ENCODE measurements around the gene NRXN3.

The NRXN3 gene

GRCh38 chr14:78319887-78320635 lies 149.9 kb downstream of the NRXN3 start:
- DNase-seq (ENCODE audit: low spot score), result no peak

DNA sequence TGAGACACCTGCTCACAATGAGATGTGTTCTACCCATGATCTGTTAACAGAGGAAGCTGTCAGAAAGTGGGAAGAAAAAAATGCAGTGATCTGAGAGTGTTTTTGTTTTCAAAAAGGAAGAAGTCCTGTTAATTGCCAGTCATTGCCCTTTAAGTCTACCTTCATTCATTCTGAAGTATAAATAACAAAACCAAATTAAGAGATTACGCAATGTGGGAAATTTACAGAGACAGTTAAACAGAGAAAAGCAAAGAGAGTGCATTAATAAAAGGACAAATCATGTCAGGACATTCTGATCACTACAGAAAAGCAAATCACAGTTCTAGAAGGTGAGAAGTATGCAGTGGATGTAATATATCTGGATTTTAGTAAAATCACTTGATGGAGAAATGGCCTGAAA lies 154.2 kb downstream of the NRXN3 start:
- no peak for DNase-seq (ENCODE audit: low spot score)

- no peak for DNase-seq (ENCODE audit: low spot score)
These were observed 155.7 kb downstream of the NRXN3 start for GRCh38 chr14:78325911-78326310.

GRCh38 chr14:78327426-78328221 lies 157.5 kb downstream of the NRXN3 start:
- peak; percentile 33 for DNase-seq (ENCODE audit: low spot score)

DNA sequence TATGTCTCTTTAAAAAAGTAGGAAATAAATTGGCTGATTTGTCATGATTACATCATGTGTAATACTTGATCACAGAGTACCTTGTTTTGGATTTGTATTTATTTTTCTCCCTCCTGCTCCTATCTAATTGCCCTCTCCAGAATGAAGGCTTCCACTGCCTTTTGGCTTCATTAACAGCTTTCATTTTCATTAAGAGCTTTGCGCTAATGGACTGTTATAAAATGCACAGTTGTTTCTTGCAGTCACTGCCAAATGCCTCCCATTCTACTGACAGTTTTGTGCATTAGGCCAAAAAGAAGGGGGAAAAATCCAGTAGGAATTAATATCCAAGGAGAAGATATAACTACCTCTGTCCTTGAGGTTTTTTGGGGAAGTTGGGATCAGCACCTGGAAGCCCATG lies 159.2 kb downstream of the NRXN3 start:
- no peak for DNase-seq (ENCODE audit: low spot score)

- no peak for DNase-seq (ENCODE audit: low spot score)
These were observed 165.4 kb downstream of the NRXN3 start for GRCh38 chr14:78335531-78335930.

- no peak for DNase-seq (ENCODE audit: low spot score)
These were observed 170.1 kb downstream of the NRXN3 start for GRCh38 chr14:78340250-78340649.

- DNase-seq (ENCODE audit: low spot score), result no peak
These were observed 171.7 kb downstream of the NRXN3 start for GRCh38 chr14:78341827-78342389.

- DNase-seq (ENCODE audit: low spot score), result no peak
These were observed 172.7 kb downstream of the NRXN3 start for GRCh38 chr14:78342879-78343278.

DNA sequence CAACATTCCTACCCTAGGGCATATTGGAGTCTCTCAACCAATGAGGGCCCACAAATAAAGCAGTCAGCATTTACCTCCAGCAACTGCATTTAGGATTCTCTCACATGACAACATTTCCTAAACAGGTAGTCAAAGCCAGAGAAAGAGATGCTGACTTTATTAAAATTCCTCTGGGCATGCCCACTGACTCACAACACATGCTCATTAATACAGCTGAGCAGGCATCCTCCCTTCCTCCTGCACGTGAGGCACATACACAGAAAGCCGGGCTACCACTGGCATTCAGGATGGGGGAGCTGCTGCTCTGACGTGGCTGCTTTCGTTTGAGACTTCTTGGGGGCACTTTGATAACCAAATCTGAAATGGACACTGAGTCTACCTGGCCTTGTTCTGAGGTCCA lies 174.1 kb downstream of the NRXN3 start:
- no peak for DNase-seq (ENCODE audit: low spot score)

DNA sequence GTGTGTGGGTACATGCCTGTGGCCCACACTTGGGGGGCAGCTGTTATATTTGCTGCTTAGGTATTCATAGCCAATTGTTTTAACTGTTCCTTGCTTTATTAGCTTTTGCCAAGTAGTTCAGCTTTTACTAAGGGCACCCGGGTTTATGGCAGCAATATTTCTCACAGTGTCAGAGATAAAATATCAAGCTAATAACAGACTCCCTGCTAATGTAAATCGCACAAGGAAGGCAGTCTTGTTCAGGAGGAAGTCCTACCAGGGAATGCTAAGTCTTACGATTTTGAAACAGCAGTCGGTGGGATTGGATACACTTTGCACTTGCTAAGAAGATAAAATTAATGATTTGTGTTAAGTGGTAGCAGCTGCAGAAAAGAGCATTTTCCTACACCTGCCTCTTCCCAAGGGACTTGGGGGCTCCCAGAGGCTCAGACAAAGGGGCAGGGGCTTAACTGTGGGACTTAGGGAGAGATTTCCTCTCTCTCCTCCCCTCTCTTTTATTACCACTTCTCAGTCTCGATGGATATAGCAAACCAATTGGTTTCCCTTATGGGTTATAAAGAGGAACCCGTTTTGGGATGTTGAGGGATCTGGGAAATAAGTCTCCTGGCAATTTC lies 175.1 kb downstream of the NRXN3 start:
- DNase-seq (ENCODE audit: low spot score), result no peak

DNA sequence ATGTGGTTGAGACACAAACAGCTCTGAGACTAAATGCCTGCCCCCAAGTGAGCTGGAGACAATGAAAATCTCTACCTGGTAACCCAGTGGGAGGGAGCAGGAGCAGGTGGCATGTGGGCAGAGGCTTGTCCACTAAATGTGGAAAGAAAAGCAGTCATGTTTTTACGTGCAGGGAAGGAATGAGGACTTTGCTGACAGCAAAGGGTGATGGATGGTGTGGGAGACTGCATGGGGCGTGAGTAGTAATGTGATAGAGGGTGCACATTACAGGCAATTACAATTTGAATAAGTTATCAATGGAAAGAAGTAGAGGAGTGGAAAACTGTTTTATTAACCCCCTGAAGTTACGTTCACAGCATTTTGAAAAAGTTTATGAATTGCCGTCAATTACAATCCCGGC lies 176.6 kb downstream of the NRXN3 start:
- DNase-seq (ENCODE audit: low spot score), result no peak

DNA sequence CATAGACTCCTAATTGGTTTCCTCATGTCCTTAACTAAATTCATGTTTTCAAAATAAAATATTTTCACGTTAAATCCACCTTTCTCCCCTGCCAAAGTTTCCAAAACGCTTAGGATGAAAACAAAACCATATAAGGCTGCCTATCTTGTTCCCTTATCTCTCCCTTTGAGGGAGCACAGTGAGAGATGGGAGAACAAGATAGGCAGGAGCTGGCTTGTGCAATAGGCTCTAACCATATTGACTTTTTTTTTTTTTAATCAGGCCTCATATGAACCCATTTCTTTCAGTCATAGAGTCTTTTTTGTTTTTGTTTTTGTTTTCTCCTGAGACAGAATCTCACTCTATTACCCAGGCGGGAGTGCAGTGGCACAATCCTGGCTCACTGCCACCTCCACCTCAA lies 184.9 kb downstream of the NRXN3 start:
- no peak for DNase-seq (ENCODE audit: low spot score)

DNA sequence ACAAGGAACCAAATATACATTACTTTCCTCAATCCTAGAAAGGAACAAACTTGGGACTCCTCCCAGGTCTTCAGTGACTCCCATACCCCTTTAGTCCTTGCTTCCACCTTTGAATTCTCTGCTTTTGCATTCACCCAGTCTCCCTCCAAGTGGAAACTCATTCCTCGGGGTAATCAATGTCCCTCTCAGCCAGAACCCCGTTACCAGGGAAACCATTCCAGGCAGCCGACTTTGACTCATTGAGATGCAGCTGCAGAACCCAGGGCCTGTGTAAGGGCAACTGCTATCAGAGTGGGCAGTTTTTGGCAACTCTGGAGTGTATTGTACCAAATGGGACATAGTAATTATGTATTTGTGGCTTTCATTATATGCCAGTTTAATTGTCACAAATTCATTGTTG lies 186.2 kb downstream of the NRXN3 start:
- peak; percentile 24 for DNase-seq (ENCODE audit: low spot score)

DNA sequence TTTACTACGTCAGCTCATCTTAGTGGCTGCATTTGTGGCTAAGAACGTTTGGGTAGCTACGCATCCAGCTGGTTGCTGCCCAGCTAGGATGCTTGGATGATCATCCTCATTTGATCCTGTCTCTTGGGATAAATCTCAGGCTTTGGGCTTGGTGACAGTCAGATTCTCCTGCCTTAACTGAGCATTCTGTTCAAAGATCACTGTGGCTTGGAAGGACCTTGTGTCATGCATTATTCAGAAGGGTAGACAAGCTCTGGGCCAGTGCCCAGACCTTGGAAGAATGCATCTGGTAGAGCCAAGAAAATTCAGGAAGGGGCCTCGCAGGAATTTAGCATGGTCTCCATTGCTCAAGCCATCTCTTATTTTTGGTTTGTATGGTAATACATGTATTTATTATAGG lies 188.4 kb downstream of the NRXN3 start:
- peak; percentile 25 for DNase-seq (ENCODE audit: low spot score)

DNA sequence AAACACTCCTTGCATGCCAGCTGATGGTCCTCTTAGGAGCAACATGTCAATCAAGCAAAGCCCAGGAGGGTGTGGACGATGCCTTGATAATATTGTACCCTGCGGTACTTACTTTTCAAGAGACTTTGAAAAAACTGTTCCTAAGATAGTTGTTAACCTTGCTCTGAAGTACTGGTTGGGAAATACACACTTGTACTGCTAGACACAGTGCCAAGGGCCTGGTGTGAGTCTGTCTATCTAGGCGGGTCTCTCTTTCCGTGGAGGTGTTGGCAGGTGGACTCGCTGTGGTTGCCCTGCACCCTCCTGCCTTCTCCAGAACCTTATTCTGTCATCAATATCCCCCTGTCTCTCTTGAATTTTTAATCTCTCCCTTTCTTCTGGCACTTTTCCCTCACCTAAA lies 189.4 kb downstream of the NRXN3 start:
- no peak for DNase-seq (ENCODE audit: low spot score)

- no peak for DNase-seq (ENCODE audit: low spot score)
These were observed 192.8 kb downstream of the NRXN3 start for GRCh38 chr14:78363008-78363407.

- no peak for DNase-seq (ENCODE audit: low spot score)
These were observed 197.2 kb downstream of the NRXN3 start for GRCh38 chr14:78367355-78367754.

DNA sequence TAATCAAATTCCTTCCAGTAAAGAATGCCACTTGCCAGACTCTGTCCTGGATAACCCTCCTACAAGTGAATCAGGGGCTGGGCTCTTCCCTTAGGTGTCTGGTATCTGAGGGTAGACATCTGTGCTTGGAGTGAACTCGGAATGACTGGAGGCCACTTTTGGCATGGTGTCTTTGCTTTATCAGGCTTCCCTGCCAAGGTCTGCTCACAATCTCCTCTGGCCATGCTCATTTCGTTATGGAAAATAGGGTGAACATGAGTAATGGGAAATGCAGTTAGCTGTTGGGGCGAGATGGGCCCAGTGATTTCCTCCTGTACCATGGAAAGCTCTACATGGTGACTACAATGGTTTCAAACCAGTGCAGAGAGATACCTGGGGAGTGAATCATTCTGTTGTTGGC lies 212.9 kb downstream of the NRXN3 start:
- no peak for DNase-seq (ENCODE audit: low spot score)

DNA sequence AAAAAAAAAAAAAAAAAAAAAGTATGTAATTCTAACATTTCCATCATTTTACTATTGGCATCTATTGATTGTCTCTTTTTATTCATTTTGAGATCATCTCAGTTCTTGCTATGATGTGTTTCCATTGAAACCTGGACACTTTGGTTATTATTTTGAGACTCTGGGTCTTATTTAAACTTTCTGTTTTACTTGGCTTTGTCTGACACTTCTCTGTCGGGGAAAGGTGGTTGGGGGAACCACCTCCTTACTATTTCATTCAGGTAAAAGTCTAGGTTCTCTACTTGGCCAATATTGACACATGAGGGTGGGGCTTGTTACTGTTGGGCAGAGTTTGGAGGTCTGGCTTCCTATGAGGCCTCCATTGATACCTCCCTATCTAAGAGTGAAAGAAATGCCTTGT lies 228.0 kb downstream of the NRXN3 start:
- DNase-seq (ENCODE audit: low spot score), result no peak

DNA sequence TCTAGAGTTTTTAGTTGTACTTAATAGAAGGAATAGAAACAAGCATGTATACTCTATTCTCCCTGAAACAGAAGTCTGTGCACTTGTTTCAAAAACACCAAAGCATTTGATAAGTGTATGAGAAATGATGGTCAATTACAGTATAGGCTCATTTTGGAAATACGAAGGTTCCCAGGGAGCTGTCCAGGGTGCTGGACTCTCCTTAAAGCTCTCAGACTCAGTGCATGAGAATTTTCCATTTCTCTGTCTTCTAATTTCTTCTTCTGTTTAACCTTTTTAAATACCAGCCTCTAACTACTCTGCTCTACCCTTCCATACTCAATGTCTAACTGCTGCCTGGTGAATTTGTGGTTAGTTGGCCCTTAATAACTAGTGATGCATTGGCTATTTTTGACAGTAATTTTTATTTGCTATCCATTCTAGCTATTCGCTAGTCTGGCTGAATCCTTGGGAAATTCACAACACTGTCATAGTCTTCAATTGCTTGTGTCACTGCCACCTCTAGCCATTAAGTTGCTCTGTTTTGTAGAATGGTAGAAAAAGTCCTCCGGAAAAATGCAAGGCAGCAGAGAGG lies 229.2 kb downstream of the NRXN3 start:
- DNase-seq (ENCODE audit: low spot score), result no peak

- DNase-seq (ENCODE audit: low spot score), result peak; percentile 9
These were observed 231.7 kb downstream of the NRXN3 start for GRCh38 chr14:78401866-78402265.

Data from putamen (tissue), 1 donor.